GM21390 (cell line): Measurements from ENCODE around the gene NKX2-4.
"Not testable (repeated sequence)": the region's sequence is repeated elsewhere in the genome, so short reads cannot be mapped to it uniquely, and the experiment has no call there.

Experiments
- ATAC-seq: cut with Tn5 transposase; IDR thresholded peaks from one replicate; pipeline ENCODE4 v1.9.1; 2021; ENCODE audit not compliant: unreplicated experiment

Gene NKX2-4

DNA sequence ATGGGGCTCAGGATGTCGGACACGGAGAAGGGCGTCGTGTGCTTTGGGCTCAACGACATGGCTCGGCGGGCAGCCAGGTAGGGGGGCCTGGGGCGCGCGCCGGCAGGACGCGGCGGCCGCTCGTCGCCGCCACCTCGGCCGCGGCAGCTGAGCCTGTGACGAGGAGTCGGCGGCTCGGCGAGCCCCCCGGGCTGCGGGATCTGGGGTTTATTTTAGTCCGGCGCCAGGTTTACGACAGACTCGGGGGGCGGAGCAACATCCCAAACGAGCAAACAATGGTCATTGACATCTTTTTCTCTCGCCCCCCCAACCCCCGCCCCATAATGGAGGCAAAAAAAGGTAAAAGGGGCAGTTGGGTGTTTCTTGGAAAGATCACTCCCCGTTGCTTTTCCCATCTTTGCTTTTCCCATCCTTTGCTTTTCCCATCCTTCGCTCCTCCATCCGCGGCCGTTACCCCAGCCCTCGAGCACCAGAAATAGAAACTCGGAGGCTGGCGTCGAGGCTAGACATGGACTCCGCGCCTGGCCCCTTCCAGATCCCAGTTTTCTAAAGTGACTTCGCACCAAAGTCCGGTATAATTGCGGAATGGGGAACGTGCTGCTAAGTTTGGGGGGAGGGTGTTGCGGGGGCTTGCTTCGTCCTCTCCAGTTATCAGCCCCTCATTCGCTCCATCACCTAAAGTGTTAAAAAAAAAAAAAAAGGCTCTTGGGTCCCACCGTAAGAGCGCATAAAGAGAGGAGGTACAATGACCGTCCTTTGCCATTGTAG, at the start of gene NKX2-4:
Gene NKX2-4, minus strand, starts transcription at position 186 of the 768 bp plus-strand sequence. Its CDS starts 127 bp downstream, at position 59.
- ATAC-seq, result no peak

DNA sequence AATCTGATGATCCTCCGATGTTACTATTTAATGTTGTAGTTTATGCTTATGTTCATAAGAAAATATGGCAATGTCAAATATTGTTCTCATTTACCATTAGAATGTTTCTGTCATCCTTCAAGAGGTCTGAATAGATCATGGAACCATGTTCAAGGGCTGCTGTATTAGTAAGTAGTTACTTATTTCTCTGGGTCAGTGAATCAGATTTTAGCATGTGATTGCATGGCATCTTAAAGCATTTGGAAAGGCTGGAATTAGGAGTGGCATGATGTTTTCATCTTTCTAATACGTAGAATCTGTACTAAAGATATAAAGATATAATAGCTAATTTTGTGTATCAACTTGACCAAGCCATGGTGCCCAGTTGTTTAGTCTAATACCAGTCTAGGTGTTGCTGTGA, 40.5 kb upstream of the NKX2-4 start:
- no peak for ATAC-seq

- ATAC-seq, result no peak
Observed at GRCh38 chr20:21437248-21437647, 39.9 kb upstream of the NKX2-4 start.

DNA sequence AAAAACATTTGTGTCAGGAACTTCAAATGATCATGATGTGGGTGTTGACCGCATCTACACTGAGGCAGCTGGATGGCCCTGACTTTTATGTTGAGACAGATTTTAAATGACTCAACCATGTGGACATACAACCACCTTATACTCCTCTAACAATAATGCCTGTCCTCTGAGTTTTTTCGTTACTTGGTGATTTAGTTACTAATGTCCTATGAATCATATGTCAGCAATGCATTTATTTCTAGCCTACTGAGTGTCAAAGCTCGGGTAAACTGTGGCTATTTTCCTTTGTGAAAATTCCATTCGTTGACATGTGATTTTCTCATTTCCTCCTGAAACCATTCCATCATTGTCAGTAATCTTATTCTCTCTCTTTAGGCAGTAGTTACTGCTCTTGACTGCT, 38.9 kb upstream of the NKX2-4 start:
- no peak for ATAC-seq

DNA sequence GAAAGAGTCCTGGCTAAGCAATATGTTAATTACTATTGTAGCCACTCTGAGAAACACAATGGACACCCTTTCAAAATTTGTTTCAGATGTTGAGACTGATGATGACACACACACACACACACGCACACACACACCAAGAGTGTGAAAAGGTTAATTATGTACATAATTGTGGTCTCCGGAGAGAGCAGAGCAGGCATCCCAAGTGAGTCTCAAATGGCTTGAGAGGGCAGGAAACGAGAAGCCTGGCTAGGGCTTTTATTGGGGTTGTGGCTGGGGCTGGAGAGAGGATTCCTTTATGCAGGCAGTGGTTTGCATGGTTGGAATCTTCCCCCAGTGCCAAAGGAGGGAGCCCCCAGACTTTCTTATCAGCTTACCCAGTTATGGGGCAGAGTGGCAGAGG, 38.2 kb upstream of the NKX2-4 start:
- ATAC-seq, result no peak

DNA sequence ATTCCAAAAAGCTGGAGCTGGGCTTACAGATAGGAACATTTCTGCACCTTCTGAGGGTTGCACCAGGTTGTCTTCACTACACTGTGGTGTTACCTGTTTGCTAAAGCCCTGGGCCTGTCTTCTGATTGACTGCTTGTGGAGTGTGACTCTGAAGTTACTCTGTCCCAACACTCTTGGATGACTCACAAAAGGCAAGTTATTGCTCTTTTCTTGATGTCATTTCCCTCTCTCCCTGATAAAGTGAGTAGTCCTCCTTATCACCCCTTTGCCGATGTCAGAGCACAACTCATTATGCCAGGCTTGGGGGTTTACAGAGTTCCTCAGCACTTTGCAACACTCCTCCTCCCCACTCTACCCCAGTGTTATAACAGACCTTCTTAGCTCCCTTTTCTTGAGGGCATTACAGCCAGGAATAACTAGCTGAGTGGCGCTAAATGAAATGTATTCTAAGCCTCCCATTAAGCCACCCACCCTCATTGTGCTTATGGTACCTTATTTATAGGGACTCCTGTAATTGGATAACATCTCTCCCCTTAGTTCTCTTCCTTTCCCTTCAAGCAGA, 36.1 kb upstream of the NKX2-4 start:
- no peak for ATAC-seq

DNA sequence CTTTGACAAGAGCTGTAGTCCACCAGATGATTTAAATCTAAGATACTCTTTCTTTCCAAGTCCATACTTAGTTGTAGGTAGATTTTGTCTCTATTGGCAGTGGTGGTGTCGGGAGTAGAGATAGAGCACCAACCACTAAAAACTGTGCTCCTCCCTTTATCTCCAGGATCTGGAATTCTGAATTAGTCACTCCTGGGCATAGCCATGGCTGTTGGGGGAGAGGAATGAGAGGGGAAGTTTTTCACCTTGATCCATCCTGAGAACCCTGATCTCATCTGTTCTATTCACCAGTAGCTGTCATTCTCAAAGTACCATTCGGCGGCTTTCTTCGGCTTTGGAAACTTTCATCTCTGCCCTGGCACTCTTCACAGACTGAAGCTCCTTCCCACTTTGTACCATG, 35.6 kb upstream of the NKX2-4 start:
- ATAC-seq, result no peak

GRCh38 chr20:21430020-21430419, 32.7 kb upstream of the NKX2-4 start:
- no peak for ATAC-seq

DNA sequence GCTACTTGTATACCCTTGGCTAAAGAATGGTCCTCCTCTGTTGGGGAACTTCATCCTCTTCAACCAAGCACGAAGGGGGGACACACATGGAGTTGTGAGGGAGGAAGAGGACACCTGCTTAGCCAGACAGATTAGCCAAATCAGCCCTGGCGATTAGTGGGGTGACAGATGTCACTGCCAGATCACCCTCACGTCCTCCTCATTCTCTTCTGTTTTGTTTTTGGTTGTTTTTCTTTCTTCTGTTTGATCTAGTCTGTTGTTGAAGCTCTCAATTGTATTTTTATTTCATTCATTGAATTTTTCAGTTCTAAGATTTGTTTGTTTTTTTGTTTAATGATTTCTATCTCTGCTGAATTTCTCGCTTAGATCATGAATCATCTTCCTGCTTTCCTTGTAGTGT, 27.5 kb upstream of the NKX2-4 start:
- ATAC-seq, result no peak

DNA sequence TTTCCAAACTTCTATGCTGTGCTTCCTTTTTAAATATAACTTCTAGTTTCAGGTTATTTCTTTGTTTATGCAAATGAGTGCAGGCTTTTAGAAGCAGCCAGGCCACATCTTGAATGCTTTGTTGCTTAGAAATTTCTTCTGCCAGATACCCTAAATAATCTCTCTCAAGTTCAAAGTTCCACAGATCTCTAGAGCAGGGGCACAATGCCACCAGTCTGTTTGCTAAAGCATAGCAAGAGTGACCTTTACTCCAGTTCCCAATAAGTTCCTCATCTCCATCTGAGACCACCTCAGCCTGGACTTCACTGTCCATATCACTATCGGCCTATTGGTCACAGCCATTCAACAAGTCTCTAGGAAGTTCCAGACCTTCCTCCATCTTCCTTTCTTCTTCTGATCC, 26.4 kb upstream of the NKX2-4 start:
- not testable (repeated sequence) for ATAC-seq

DNA sequence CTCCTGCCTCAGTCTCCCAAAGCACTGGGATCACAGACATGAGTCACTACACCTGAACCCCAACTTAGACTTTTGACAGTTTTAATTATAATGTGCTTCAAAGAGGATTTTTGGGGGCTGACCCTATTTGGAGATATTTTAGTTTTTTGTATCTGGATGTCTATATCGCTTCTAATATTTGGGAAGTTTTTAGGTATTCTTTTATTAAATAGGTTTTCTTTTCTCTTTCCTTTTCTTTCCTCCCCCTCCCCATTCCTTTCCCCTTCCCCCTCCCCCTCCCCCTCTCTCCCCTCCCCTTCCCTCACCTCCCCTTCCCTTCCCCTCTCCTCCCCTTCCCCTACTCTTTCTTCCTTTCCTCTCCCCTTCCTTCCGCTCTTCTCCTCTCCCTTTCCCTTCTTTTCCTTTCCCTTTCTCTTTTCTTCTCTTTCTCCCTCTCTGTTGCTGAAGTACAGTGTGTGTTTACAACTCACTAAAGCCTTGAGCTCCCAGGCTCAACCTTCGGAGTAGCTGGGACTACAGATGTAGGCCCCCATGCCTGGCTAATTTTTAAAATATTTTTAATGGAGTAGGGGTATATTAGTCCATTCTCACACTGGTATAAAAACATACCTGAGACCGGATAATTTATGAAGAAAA, 24.4 kb upstream of the NKX2-4 start:
- no peak for ATAC-seq

- ATAC-seq, result not testable (repeated sequence)
Observed at GRCh38 chr20:21419147-21419546, 21.8 kb upstream of the NKX2-4 start.

- ATAC-seq, result not testable (repeated sequence)
Observed at GRCh38 chr20:21413996-21414395, 16.7 kb upstream of the NKX2-4 start.

GRCh38 chr20:21411725-21412124, 14.4 kb upstream of the NKX2-4 start:
- ATAC-seq, result no peak

DNA sequence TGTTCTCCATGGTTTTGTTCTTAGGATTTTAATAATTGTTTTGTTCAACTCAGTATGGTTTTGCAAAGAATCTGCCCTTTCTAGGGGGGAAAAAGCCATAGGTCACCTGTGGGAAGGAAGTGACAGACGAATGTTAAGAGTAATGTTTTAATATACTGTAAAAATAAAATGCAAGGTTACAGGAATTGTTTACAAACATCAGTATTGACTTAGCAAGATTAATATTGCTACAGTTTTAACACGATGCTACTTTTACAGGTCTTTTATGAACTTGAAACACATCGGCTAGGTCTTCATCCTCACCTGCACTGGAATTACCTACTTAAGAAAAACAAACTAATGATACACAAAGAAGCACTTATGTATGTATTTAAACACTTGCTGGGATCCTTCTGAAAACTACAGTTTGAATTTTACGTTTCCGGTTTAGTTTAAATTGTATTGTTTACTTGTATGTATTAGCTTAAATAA, 1.7 kb upstream of the NKX2-4 start:
- no peak for ATAC-seq

GRCh38 chr20:21398109-21399004, 1.0 kb upstream of the NKX2-4 start:
- ATAC-seq, result no peak

DNA sequence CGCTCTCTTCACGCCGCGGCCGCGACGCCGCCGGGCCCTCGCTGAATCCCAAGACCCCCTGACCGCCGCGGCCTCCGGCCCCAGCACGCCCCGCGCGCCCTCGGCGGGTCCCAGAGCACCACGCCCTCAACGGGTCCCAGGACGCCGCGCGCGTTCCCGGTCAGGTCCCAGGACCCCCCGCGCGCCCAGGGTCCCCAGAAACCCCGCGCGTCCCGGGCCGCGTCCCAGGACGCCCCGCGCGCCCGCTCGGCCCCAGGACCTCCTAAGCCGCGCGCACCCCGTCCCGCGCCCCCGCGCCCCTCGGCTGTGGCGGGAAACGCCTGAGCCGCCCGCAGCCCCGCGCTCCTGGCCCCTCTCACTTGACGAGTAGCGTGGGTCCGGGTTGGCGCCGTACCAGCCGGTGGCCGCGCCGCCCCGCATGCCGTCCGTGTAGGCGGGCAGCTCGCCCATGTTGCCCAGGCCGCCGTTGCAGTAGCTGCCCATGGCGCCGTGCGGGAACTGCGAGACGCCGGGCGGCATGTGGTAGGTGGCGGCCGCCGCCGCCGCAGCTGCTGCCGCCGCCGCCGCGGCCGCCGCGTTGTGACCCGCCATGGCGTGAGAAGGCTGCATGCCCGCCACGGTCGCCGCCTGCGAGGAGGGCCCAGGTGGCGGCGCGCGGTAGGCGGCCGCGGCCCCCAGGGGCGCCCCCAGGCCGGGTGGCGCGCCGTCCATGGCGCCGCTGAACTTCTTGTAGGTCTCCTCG, 556 bp downstream of the NKX2-4 start:
- ATAC-seq, result no peak

DNA sequence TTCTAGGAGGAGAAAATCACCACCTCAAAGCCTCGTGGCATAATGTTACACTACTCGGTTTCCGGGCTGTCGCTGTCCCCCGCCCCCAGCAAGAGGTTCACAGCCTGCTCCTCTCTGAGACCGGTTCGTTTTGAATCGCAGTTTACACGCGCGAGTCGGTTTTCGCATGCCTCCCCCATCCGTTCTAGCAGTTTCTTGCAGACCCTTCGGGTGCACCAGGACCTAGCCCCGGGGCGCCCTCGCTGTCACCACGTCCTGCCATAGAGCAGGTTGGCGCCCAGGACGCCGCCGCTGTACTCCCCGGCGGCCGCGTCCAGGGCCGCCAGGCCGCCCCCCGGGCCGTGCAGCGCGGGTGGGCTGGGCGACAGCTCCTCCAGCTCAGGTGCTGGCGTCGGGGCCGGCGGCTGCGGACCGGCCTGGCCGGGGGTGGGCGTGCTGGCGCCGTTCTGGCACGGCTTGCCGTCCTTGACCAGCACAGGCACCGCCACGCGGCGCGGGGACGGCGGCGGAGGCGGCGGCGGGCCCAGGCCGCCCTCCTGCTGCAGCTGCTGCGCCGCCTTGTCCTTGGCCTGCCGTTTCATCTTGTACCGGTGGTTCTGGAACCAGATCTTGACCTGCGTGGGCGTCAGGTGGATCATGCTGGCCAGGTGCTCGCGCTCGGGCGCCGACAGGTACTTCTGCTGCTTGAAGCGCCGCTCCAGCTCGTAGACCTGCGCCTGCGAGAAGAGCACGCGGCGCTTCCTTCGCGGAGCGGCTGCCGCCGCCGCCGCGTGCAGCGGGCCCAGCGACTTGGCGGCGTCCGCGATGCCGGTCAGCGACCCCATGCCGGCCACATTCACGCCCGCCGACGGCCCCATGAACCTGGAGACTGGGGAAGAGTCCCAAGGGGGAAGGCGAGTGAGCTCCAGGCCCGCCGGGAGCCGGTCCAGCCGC, 1.4 kb downstream of the NKX2-4 start:
- no peak for ATAC-seq

DNA sequence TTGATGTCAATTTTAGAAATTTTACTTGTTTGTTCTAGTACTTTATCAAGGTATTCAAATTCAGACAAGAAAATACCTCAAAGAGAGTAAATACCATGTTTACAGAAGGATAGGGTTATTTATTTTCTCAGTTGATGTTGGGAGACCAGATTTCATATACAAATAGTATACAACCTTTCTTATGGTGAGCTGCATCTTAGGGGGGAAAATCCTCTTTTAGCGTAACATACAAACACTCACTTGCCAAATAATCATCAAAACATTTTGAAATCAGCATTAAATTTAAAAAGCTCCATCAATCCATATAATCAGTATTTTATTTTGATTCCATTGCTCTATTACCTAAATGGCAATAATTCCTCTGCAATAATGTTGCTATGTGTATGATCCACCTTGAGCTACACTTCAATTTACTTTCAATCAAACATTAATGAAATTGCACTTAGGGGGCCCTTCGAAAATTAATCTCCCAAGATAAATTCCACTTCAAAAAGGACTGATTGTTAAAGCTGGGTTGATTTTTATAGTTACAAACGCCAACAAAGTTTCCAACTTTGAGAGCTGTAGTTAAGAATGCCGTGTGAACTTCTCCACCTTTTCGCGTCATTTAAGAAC, 2.2 kb downstream of the NKX2-4 start:
- ATAC-seq, result no peak
